IPS DF 4.7 (cell line): ENCODE measurements around the gene TSEN15.
"Not testable (repeated sequence)": the region's sequence is repeated elsewhere in the genome, so short reads cannot be mapped to it uniquely, and the experiment has no call there.

Experiments
- DNase-seq: peaks from one replicate; pipeline ENCODE4 v3.0.0-alpha.2; 2013; ENCODE audit warnings: low spot score; ENCODE audit errors: extremely low read depth

TSEN15 gene

GRCh38 chr1:184031409-184032107 lies 20.0 kb upstream of the TSEN15 start:
- no peak for DNase-seq

GRCh38 chr1:184032306-184032929 lies 19.1 kb upstream of the TSEN15 start:
- no peak for DNase-seq

GRCh38 chr1:184032930-184033418 lies 18.6 kb upstream of the TSEN15 start:
- DNase-seq, result no peak

- DNase-seq, result no peak
These were observed 17.8 kb upstream of the TSEN15 start for GRCh38 chr1:184033711-184034167.

GRCh38 chr1:184034761-184035379 lies 16.7 kb upstream of the TSEN15 start:
- no peak for DNase-seq

- no peak for DNase-seq
These were observed 15.6 kb upstream of the TSEN15 start for GRCh38 chr1:184035719-184036516.

GRCh38 chr1:184036517-184036949 lies 15.0 kb upstream of the TSEN15 start:
- DNase-seq, result no peak

GRCh38 chr1:184037849-184038591 lies 13.5 kb upstream of the TSEN15 start:
- no peak for DNase-seq

- no peak for DNase-seq
These were observed 12.4 kb upstream of the TSEN15 start for GRCh38 chr1:184039126-184039525.

GRCh38 chr1:184041731-184042130 lies 9.8 kb upstream of the TSEN15 start:
- no peak for DNase-seq

- DNase-seq, result not testable (repeated sequence)
These were observed 8.2 kb upstream of the TSEN15 start for GRCh38 chr1:184043315-184043714.

GRCh38 chr1:184044603-184045376 lies 6.7 kb upstream of the TSEN15 start:
- DNase-seq, result no peak

GRCh38 chr1:184047541-184047940 lies 4.0 kb upstream of the TSEN15 start:
- not testable (repeated sequence) for DNase-seq

- DNase-seq, result no peak
These were observed 2.8 kb upstream of the TSEN15 start for GRCh38 chr1:184048561-184049240.

- no peak for DNase-seq
These were observed 2.2 kb upstream of the TSEN15 start for GRCh38 chr1:184049291-184049690.

- DNase-seq, result no peak
These were observed 1.6 kb upstream of the TSEN15 start for GRCh38 chr1:184049836-184050468.

- no peak for DNase-seq
These were observed 894 bp upstream of the TSEN15 start for GRCh38 chr1:184050636-184051035.

GRCh38 chr1:184051138-184051484 lies 419 bp upstream of the TSEN15 start:
- no peak for DNase-seq

- no peak for DNase-seq
These were observed 647 bp downstream of the TSEN15 start for GRCh38 chr1:184052194-184052559.
